Measurements from ENCODE around the gene GRAP2.

- no peak for TF ChIP-seq CTCF (conservative IDR thresholded peaks at IDR 0.05; ENCODE audit: low read depth in 2 of 2)
- no peak for TF ChIP-seq EZH2phosphoT487 (IDR thresholded peaks at IDR 0.05; ENCODE audit: unreplicated experiment)
- TF ChIP-seq EZH2 (IDR thresholded peaks at IDR 0.05; ENCODE audit: low read depth, unreplicated experiment) = no peak
- no peak for TF ChIP-seq POLR2AphosphoS5 (IDR thresholded peaks at IDR 0.05; ENCODE audit: low read depth)
- no peak for TF ChIP-seq REST (IDR thresholded peaks at IDR 0.05; ENCODE audit: unreplicated experiment)
- TF ChIP-seq JUNB (IDR thresholded peaks at IDR 0.05; ENCODE audit: unreplicated experiment) = no peak
- no peak for TF ChIP-seq STAT1 (IDR thresholded peaks at IDR 0.05; ENCODE audit: unreplicated experiment)
- TF ChIP-seq ZNF114 (CRISPR knock-in tag; IDR thresholded peaks at IDR 0.05) = no peak
- no peak for TF ChIP-seq CREB1 (CRISPR knock-in tag; IDR thresholded peaks at IDR 0.05; ENCODE audit: low read depth)
- no peak for TF ChIP-seq NANOG (IDR thresholded peaks at IDR 0.05; ENCODE audit: borderline replicate concordance)
These were observed 58.2 kb downstream of the GRAP2 start for GRCh38 chr22:39958949-39959639.
